CD4-positive, alpha-beta memory T cell (primary cell): ENCODE results near the gene TMEM163. TPM values are rescaled to one million over a fixed set of nuclear protein-coding genes. Genes with fewer than 3 reads are reported as not detected.
A peak's percentile ranks its signal among the peaks of the same experiment; 100 is the strongest.

Source experiments
- CTCF ChIA-PET: fragments of 350-600 bp; sonication (Branson Sonifier 250); formaldehyde crosslinking; loops from one replicate; lab custom pipeline; 2021; ENCODE audit warnings: inconsistent platforms; ENCODE audit not compliant: partially characterized antibody; lab: Charles Lee
- POLR2A ChIA-PET: fragments of 350-600 bp; sonication (Branson Sonifier 250); formaldehyde crosslinking; loops from one replicate; lab custom pipeline; 2021; ENCODE audit not compliant: partially characterized antibody; lab: Charles Lee
- DNase-seq, 5 donors: peaks; one replicate each; pipeline versions ENCODE4 v3.0.0 to v3.0.0-alpha.2; 2020 to 2022; ENCODE audit warnings: mixed read lengths in 1 of 5
- H3K27ac ChIP-seq: one replicate; pipeline ENCODE4 v1.7.0; 2013; ENCODE audit warnings: low read depth, low read length
- H3K27me3 ChIP-seq: 2 replicates; pipeline ENCODE4 v1.7.0; 2013; ENCODE audit warnings: mild to moderate bottlenecking, low read length, moderate library complexity; ENCODE audit not compliant: insufficient read depth
- H3K36me3 ChIP-seq: 2 replicates; pipeline ENCODE4 v1.7.0; 2013; ENCODE audit warnings: mild to moderate bottlenecking, low read length, moderate library complexity; ENCODE audit not compliant: insufficient read depth
- H3K4me1 ChIP-seq: 2 replicates; pipeline ENCODE4 v1.7.0; 2013; ENCODE audit warnings: mild to moderate bottlenecking, low read length, moderate library complexity; ENCODE audit not compliant: insufficient read depth
- H3K4me3 ChIP-seq, 2 donors: one replicate each; pipeline ENCODE4 v1.7.0; 2013; ENCODE audit warnings: low read length in 2 of 2, mild to moderate bottlenecking in 1 of 2
- H3K9me3 ChIP-seq, 2 donors: one replicate each; pipeline ENCODE4 v1.7.0; 2013; ENCODE audit warnings: low read length in 2 of 2, control low read depth in 1 of 2; ENCODE audit not compliant: control insufficient read depth in 1 of 2
- H3K27ac Mint-ChIP-seq, 7 donors: one replicate each; pipeline ENCODE4 v1.8.0; 2020 to 2021; ENCODE audit warnings: mixed read lengths in 7 of 7, mild to moderate bottlenecking in 6 of 7, inconsistent platforms in 3 of 7, moderate library complexity in 3 of 7
- H3K27me3 Mint-ChIP-seq, 2 donors: one replicate each; pipeline ENCODE4 v1.8.0; 2020 to 2021; ENCODE audit warnings: mixed read lengths in 2 of 2
- H3K36me3 Mint-ChIP-seq, 2 donors: one replicate each; pipeline ENCODE4 v1.8.0; 2020 to 2021; ENCODE audit warnings: mixed read lengths in 2 of 2, inconsistent platforms in 1 of 2, mild to moderate bottlenecking in 1 of 2
- H3K4me1 Mint-ChIP-seq, 4 donors: one replicate each; pipeline ENCODE4 v1.8.0; 2020 to 2021; ENCODE audit warnings: mixed read lengths in 4 of 4, mild to moderate bottlenecking in 1 of 4
- H3K4me3 Mint-ChIP-seq, 8 donors: one replicate each; pipeline ENCODE4 v1.8.0; 2020 to 2021; ENCODE audit warnings: mixed read lengths in 8 of 8, mild to moderate bottlenecking in 7 of 8, moderate library complexity in 6 of 8, inconsistent platforms in 3 of 8
- H3K9me3 Mint-ChIP-seq, 8 donors: one replicate each; pipeline ENCODE4 v1.8.0; 2020 to 2021; ENCODE audit warnings: mixed read lengths in 8 of 8, mild to moderate bottlenecking in 5 of 8, inconsistent platforms in 3 of 8, moderate library complexity in 1 of 8
- intact Hi-C: fragments of 100-400 bp; cut with micrococcal nuclease; formaldehyde crosslinking; loops from one replicate; pipeline ENCODE4 v1.15.1; 2023
- polyA plus RNA-seq, 2 donors: library from polyadenylated mRNA; unstranded; fragments of 300-500 nt; fragmentation: Illumina TruSeq; gene quantifications; one replicate each; pipeline ENCODE4 v1.2.3, GENCODE V29; 2021
- total RNA-seq, 2 experiments: library from RNA; stranded (reverse); gene quantifications; one replicate each; pipeline ENCODE4 v1.2.3, GENCODE V29; 2021

The TMEM163 gene
- total and polyA plus RNA-seq, 4 experiments from 2014 or later = 0.47 TPM; not detected in 3

GRCh38 chr2:134642938-134643337 is 75.9 kb downstream of the TMEM163 start:
- H3K36me3 ChIP-seq = no peaks in the 10 kb centered on the region
- no peak overlapping the region for H3K27ac ChIP-seq
- Mint-ChIP-seq H3K27me3 (peaks cover 4 to 7% of the 10 kb centered on the region in 2 donors), H3K4me1 (no peaks in the 10 kb centered on the region), H3K9me3 (no peaks in the 10 kb centered on the region), H3K4me3 (no peak overlapping the region), H3K27ac (peak overlapping the region in 1 of 7 donors; percentile 12), H3K36me3 (no peaks in the 10 kb centered on the region)
- H3K4me1 ChIP-seq = no peaks in the 10 kb centered on the region
- CTCF ChIA-PET = no interaction called here
- no peak for DNase-seq
- POLR2A ChIA-PET = no interaction called here
- H3K9me3 ChIP-seq = no peaks in the 10 kb centered on the region
- intact Hi-C loops = no loop called here
- peaks cover 4% of the 10 kb centered on the region for H3K27me3 ChIP-seq
- H3K4me3 ChIP-seq = no peak overlapping the region

- H3K4me1 ChIP-seq = no peaks in the 10 kb centered on the region
- H3K27ac ChIP-seq = no peak overlapping the region
- Mint-ChIP-seq H3K4me3 (no peak overlapping the region), H3K27me3 (peaks cover 8 to 9% of the 10 kb centered on the region in 2 donors), H3K36me3 (no peaks in the 10 kb centered on the region), H3K4me1 (no peaks in the 10 kb centered on the region), H3K27ac (no peak overlapping the region), H3K9me3 (no peaks in the 10 kb centered on the region)
- ChIA-PET POLR2A (no interaction called here), CTCF (no interaction called here)
- H3K36me3 ChIP-seq = no peaks in the 10 kb centered on the region
- DNase-seq = no peak
- no peaks in the 10 kb centered on the region for H3K9me3 ChIP-seq
- intact Hi-C loops = no loop called here
- H3K4me3 ChIP-seq = no peak overlapping the region
- peaks cover 4% of the 10 kb centered on the region for H3K27me3 ChIP-seq
Observed at GRCh38 chr2:134640494-134640893, 78.3 kb downstream of the TMEM163 start.

GRCh38 chr2:134639265-134639664 is 79.5 kb downstream of the TMEM163 start:
- no peaks in the 10 kb centered on the region for H3K36me3 Mint-ChIP-seq
- POLR2A ChIA-PET = no interaction called here
- no peak overlapping the region for H3K4me3 ChIP-seq
- intact Hi-C loops = no loop called here
- H3K36me3 ChIP-seq = no peaks in the 10 kb centered on the region
- DNase-seq = no peak
- CTCF ChIA-PET = no interaction called here
- no peak overlapping the region for H3K27ac Mint-ChIP-seq
- no peaks in the 10 kb centered on the region for H3K9me3 ChIP-seq
- H3K27me3 ChIP-seq = peaks cover 4% of the 10 kb centered on the region
- H3K27ac ChIP-seq = no peak overlapping the region
- peaks cover 8 to 10% of the 10 kb centered on the region in 2 donors for H3K27me3 Mint-ChIP-seq
- no peaks in the 10 kb centered on the region for H3K4me1 Mint-ChIP-seq
- H3K4me1 ChIP-seq = no peaks in the 10 kb centered on the region
- no peaks in the 10 kb centered on the region for H3K9me3 Mint-ChIP-seq
- H3K4me3 Mint-ChIP-seq = no peak overlapping the region

GRCh38 chr2:134636714-134637113 is 82.1 kb downstream of the TMEM163 start:
- Histone ChIP-seq H3K9me3 (no peaks in the 10 kb centered on the region), H3K27me3 (peaks cover 4% of the 10 kb centered on the region), H3K4me1 (no peaks in the 10 kb centered on the region), H3K4me3 (no peak overlapping the region), H3K36me3 (no peaks in the 10 kb centered on the region), H3K27ac (no peak overlapping the region)
- Mint-ChIP-seq H3K27ac (no peak overlapping the region), H3K4me3 (no peak overlapping the region), H3K36me3 (no peaks in the 10 kb centered on the region), H3K9me3 (no peaks in the 10 kb centered on the region), H3K4me1 (no peaks in the 10 kb centered on the region), H3K27me3 (peaks cover 8 to 10% of the 10 kb centered on the region in 2 donors)
- ChIA-PET POLR2A (no interaction called here), CTCF (no interaction called here)
- intact Hi-C loops = no loop called here
- DNase-seq = no peak

GRCh38 chr2:134634054-134634753 is 84.6 kb downstream of the TMEM163 start:
- ChIA-PET CTCF (no interaction called here), POLR2A (no interaction called here)
- Mint-ChIP-seq H3K4me1 (no peaks in the 10 kb centered on the region), H3K27ac (peak overlapping the region in 1 of 7 donors; percentile 43), H3K27me3 (peaks cover 6 to 12% of the 10 kb centered on the region in 2 donors), H3K36me3 (no peaks in the 10 kb centered on the region), H3K4me3 (no peak overlapping the region), H3K9me3 (no peaks in the 10 kb centered on the region)
- H3K27me3 ChIP-seq = peaks cover 3% of the 10 kb centered on the region
- no peaks in the 10 kb centered on the region for H3K9me3 ChIP-seq
- H3K4me1 ChIP-seq = no peaks in the 10 kb centered on the region
- no peak for DNase-seq
- intact Hi-C loops = no loop called here
- no peaks in the 10 kb centered on the region for H3K36me3 ChIP-seq
- H3K27ac ChIP-seq = no peak overlapping the region
- H3K4me3 ChIP-seq = no peak overlapping the region

- no peaks in the 10 kb centered on the region for H3K36me3 ChIP-seq
- POLR2A ChIA-PET = no interaction called here
- H3K4me3 ChIP-seq = no peak overlapping the region
- CTCF ChIA-PET = no interaction called here
- H3K9me3 ChIP-seq = no peaks in the 10 kb centered on the region
- H3K27ac ChIP-seq = no peak overlapping the region
- no peak overlapping the region for H3K4me3 Mint-ChIP-seq
- no peak for DNase-seq
- peaks cover 0 to 2% (median 0%) of the 10 kb centered on the region in 8 donors for H3K9me3 Mint-ChIP-seq
- H3K4me1 ChIP-seq = no peaks in the 10 kb centered on the region
- intact Hi-C loops = no loop called here
- H3K4me1 Mint-ChIP-seq = no peaks in the 10 kb centered on the region
- H3K36me3 Mint-ChIP-seq = no peaks in the 10 kb centered on the region
- H3K27me3 Mint-ChIP-seq = peaks cover 0 to 3% of the 10 kb centered on the region in 2 donors
- no peak overlapping the region for H3K27ac Mint-ChIP-seq
- H3K27me3 ChIP-seq = no peaks in the 10 kb centered on the region
Observed at GRCh38 chr2:134630504-134631159, 88.2 kb downstream of the TMEM163 start.

GRCh38 chr2:134628453-134628852 is 90.3 kb downstream of the TMEM163 start:
- CTCF ChIA-PET = no interaction called here

More at GRCh38 chr2:134628453-134628852, 90.3 kb downstream of the TMEM163 start:
- Histone ChIP-seq H3K9me3 (no peaks in the 10 kb centered on the region), H3K4me1 (no peaks in the 10 kb centered on the region), H3K27me3 (no peaks in the 10 kb centered on the region), H3K27ac (no peak overlapping the region), H3K4me3 (no peak overlapping the region), H3K36me3 (no peaks in the 10 kb centered on the region)
- DNase-seq = no peak
- Mint-ChIP-seq H3K36me3 (no peaks in the 10 kb centered on the region), H3K4me3 (no peak overlapping the region), H3K9me3 (peaks cover 0 to 3% (median 0%) of the 10 kb centered on the region in 8 donors), H3K27me3 (peaks cover 0 to 7% of the 10 kb centered on the region in 2 donors), H3K27ac (no peak overlapping the region), H3K4me1 (no peaks in the 10 kb centered on the region)
- intact Hi-C loops = no loop called here
- POLR2A ChIA-PET = no interaction called here
